ENCODE measurements around the gene TRIM41. TPM values are rescaled to one million over a fixed set of nuclear protein-coding genes. Genes with fewer than 3 reads are reported as not detected.

TRIM41 gene
- total and polyA plus RNA-seq, 2 of the 13 experiments (the other 11 are each of a cell fraction or from before 2014, with no cell fraction given), result 10.2 to 16.7 TPM

DNA sequence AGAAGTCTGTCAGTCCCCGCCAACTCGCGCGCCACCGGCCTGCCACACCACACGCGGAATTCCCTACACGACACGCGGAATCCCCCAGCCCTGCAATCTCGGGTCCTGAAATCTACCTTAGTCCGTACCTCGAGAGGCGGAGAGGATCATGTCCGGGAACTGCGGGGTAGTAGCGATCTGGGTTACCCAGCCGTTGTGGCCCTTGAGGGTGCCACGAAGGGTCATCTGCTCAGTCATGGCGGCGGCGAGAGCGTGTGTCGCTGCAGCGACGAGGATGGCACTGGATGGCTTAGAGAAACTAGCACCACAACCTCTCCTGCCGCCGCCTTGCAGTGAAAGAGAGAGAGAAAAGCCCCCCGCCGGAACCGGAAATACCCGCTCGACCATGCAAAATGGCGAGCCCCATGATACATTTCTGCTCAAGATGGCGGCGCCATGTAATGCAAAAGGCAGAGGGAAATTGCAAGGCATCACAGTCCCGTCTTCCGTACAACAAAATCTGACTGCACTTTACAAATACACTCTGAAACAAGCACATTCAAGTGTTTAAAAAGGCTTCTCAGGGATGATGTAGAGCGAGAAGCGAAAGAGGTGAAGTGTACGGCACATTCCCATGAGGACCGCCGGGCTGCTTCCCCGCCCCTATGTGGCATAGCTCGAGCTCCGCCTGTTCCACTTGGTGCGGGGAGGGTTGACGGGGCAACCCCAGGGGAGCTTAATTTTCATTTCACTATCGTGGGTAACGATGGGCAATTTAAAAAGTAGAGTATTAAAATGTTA is 20.7 kb downstream of the TRIM41 start, which contains the start of gene RACK1 (continued):
- TF ChIP-seq ZNF512B (CRISPR knock-in tag; IDR thresholded peaks at IDR 0.05; ENCODE audit: borderline replicate concordance), result no peak
- peak; percentile 78; the same call in 1 of the 2 replicates for TF ChIP-seq ZNF224 (CRISPR knock-in tag; IDR thresholded peaks at IDR 0.05)
- TF ChIP-seq YEATS4 (CRISPR knock-in tag; IDR thresholded peaks at IDR 0.05; ENCODE audit: borderline replicate concordance), result peak; percentile 89; the same call in 1 of the 2 replicates
- no peak for TF ChIP-seq KIAA2018 (CRISPR knock-in tag; IDR thresholded peaks at IDR 0.05; ENCODE audit: borderline replicate concordance)
- TF ChIP-seq, protein P1, sequence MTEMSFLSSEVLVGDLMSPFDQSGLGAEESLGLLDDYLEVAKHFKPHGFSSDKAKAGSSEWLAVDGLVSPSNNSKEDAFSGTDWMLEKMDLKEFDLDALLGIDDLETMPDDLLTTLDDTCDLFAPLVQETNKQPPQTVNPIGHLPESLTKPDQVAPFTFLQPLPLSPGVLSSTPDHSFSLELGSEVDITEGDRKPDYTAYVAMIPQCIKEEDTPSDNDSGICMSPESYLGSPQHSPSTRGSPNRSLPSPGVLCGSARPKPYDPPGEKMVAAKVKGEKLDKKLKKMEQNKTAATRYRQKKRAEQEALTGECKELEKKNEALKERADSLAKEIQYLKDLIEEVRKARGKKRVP (CRISPR knock-in tag; IDR thresholded peaks at IDR 0.05), result peak in 1 of 2 experiments; percentile 79; a peak in 2 of 4 replicates
- no peak for TF ChIP-seq SCMH1 (CRISPR knock-in tag; IDR thresholded peaks at IDR 0.05; ENCODE audit: borderline replicate concordance)
- TF ChIP-seq MXD1 (CRISPR knock-in tag; IDR thresholded peaks at IDR 0.05), result peak; percentile 87; the same call in 1 of the 2 replicates
- no peak for TF ChIP-seq ELK4 (CRISPR knock-in tag; IDR thresholded peaks at IDR 0.05; ENCODE audit: borderline replicate concordance)
- TF ChIP-seq BATF2 (CRISPR knock-in tag; IDR thresholded peaks at IDR 0.05), result peak; percentile 64; the same call in 1 of the 2 replicates
- 0 out of 2 replicates have a peak, but pooled peaks have one; percentile 48 for TF ChIP-seq ZNF556 (CRISPR knock-in tag; IDR thresholded peaks at IDR 0.05; ENCODE audit: borderline replicate concordance)
- peak; percentile 29; the same call in 1 of the 2 replicates for TF ChIP-seq SIX1 (CRISPR knock-in tag; IDR thresholded peaks at IDR 0.05; ENCODE audit: borderline replicate concordance)
- no peak for TF ChIP-seq KMT2A (CRISPR knock-in tag; IDR thresholded peaks at IDR 0.05)
